IPS-20b (cell line): ENCODE data around the gene MREG.
A peak's percentile ranks its signal among the peaks of the same experiment; 100 is the strongest.
"Not testable (repeated sequence)": the region's sequence is repeated elsewhere in the genome, so short reads cannot be mapped to it uniquely, and the experiment has no call there.

Source experiments
- H3K27ac ChIP-seq: one replicate; pipeline ENCODE4 v1.5.1; 2013; ENCODE audit warnings: low read length
- H3K27me3 ChIP-seq: 2 replicates; pipeline ENCODE4 v1.6.1; 2013; ENCODE audit warnings: mild to moderate bottlenecking, low read length, inconsistent platforms; ENCODE audit not compliant: insufficient read depth
- H3K36me3 ChIP-seq: 2 replicates; pipeline ENCODE4 v1.6.1; 2013; ENCODE audit warnings: low read depth, mild to moderate bottlenecking, inconsistent platforms, low read length, moderate library complexity; ENCODE audit not compliant: insufficient read depth
- H3K4me1 ChIP-seq: 2 replicates; pipeline ENCODE4 v1.6.1; 2013; ENCODE audit warnings: mild to moderate bottlenecking, control low read depth, inconsistent platforms, low read length, moderate library complexity; ENCODE audit not compliant: insufficient read depth
- H3K4me3 ChIP-seq: 2 replicates; pipeline ENCODE4 v1.5.1; 2013; ENCODE audit warnings: mild to moderate bottlenecking, low read length, inconsistent platforms
- H3K9ac ChIP-seq: 2 replicates; pipeline ENCODE4 v1.6.1; 2013; ENCODE audit warnings: low read depth, mild to moderate bottlenecking, inconsistent platforms, low read length, moderate library complexity
- H3K9me3 ChIP-seq: 2 replicates; pipeline ENCODE4 v1.6.1; 2013; ENCODE audit warnings: mild to moderate bottlenecking, low read depth, low read length, inconsistent platforms; ENCODE audit not compliant: insufficient read depth

Gene MREG

GRCh38 chr2:215926992-215927391 lies 86.4 kb downstream of the MREG start:
- not testable (repeated sequence) for H3K4me1 ChIP-seq, H3K4me3 ChIP-seq, H3K36me3 ChIP-seq, H3K27ac ChIP-seq, H3K9ac ChIP-seq, H3K27me3 ChIP-seq, H3K9me3 ChIP-seq

GRCh38 chr2:215921895-215922294 lies 91.5 kb downstream of the MREG start:
- H3K9ac ChIP-seq, result peak overlapping the region; percentile 21; the same call in 1 of the 2 replicates
- H3K4me1 ChIP-seq, result peaks cover 29% of the 10 kb centered on the region
- 0 out of 2 replicates have a peak overlapping the region, but pooled peaks have one; percentile 4 for H3K4me3 ChIP-seq
- H3K9me3 ChIP-seq, result no peaks in the 10 kb centered on the region
- no peaks in the 10 kb centered on the region for H3K27me3 ChIP-seq
- no peaks in the 10 kb centered on the region for H3K36me3 ChIP-seq
- peak overlapping the region; percentile 54 for H3K27ac ChIP-seq

- Histone ChIP-seq H3K27ac (no peak overlapping the region), H3K36me3 (no peaks in the 10 kb centered on the region), H3K4me1 (peaks cover 29% of the 10 kb centered on the region), H3K4me3 (no peak overlapping the region), H3K27me3 (no peaks in the 10 kb centered on the region), H3K9me3 (no peaks in the 10 kb centered on the region), H3K9ac (no peak overlapping the region)
Measured at GRCh38 chr2:215920244-215921100, 92.9 kb downstream of the MREG start.

- no peaks in the 10 kb centered on the region for H3K36me3 ChIP-seq
- H3K9me3 ChIP-seq, result no peaks in the 10 kb centered on the region
- no peak overlapping the region for H3K4me3 ChIP-seq
- H3K27me3 ChIP-seq, result no peaks in the 10 kb centered on the region
- H3K9ac ChIP-seq, result peak overlapping the region; percentile 21; the same call in 1 of the 2 replicates
- no peak overlapping the region for H3K27ac ChIP-seq
- H3K4me1 ChIP-seq, result peaks cover 29% of the 10 kb centered on the region
Measured at GRCh38 chr2:215919624-215920243, 93.6 kb downstream of the MREG start.

- Histone ChIP-seq H3K36me3 (no peaks in the 10 kb centered on the region), H3K27me3 (no peaks in the 10 kb centered on the region), H3K9ac (peak overlapping the region; percentile 21; the same call in 1 of the 2 replicates), H3K4me3 (no peak overlapping the region), H3K9me3 (no peaks in the 10 kb centered on the region), H3K4me1 (peaks cover 29% of the 10 kb centered on the region), H3K27ac (no peak overlapping the region)
Measured at GRCh38 chr2:215918901-215919599, 94.3 kb downstream of the MREG start.

GRCh38 chr2:215917953-215918620 lies 95.3 kb downstream of the MREG start:
- H3K4me3 ChIP-seq, result no peak overlapping the region
- H3K9ac ChIP-seq, result no peak overlapping the region
- no peaks in the 10 kb centered on the region for H3K27me3 ChIP-seq

GRCh38 chr2:215915441-215915840 lies 97.9 kb downstream of the MREG start:
- no peak overlapping the region for H3K4me3 ChIP-seq

More at GRCh38 chr2:215917953-215918620, 95.3 kb downstream of the MREG start:
- H3K9me3 ChIP-seq, result no peaks in the 10 kb centered on the region
- H3K36me3 ChIP-seq, result no peaks in the 10 kb centered on the region
- H3K27ac ChIP-seq, result no peak overlapping the region
- peaks cover 29% of the 10 kb centered on the region for H3K4me1 ChIP-seq

GRCh38 chr2:215914777-215915165 lies 98.6 kb downstream of the MREG start:
- no peaks in the 10 kb centered on the region for H3K9me3 ChIP-seq
- no peak overlapping the region for H3K27ac ChIP-seq
- no peak overlapping the region for H3K9ac ChIP-seq
- H3K4me3 ChIP-seq, result no peak overlapping the region
- peaks cover 17% of the 10 kb centered on the region for H3K4me1 ChIP-seq
- H3K36me3 ChIP-seq, result no peaks in the 10 kb centered on the region
- no peaks in the 10 kb centered on the region for H3K27me3 ChIP-seq

More at GRCh38 chr2:215915441-215915840, 97.9 kb downstream of the MREG start:
- Histone ChIP-seq H3K9me3 (no peaks in the 10 kb centered on the region), H3K4me1 (peaks cover 21% of the 10 kb centered on the region), H3K9ac (no peak overlapping the region), H3K36me3 (no peaks in the 10 kb centered on the region), H3K27me3 (no peaks in the 10 kb centered on the region), H3K27ac (no peak overlapping the region)

GRCh38 chr2:215914054-215914776 lies 99.1 kb downstream of the MREG start:
- no peaks in the 10 kb centered on the region for H3K27me3 ChIP-seq
- no peak overlapping the region for H3K9ac ChIP-seq
- no peaks in the 10 kb centered on the region for H3K36me3 ChIP-seq
- H3K9me3 ChIP-seq, result no peaks in the 10 kb centered on the region
- H3K4me1 ChIP-seq, result peaks cover 12% of the 10 kb centered on the region
- H3K4me3 ChIP-seq, result no peak overlapping the region
- H3K27ac ChIP-seq, result no peak overlapping the region

- H3K4me1 ChIP-seq, result no peaks in the 10 kb centered on the region
- H3K4me3 ChIP-seq, result no peak overlapping the region
- H3K9ac ChIP-seq, result no peak overlapping the region
- H3K36me3 ChIP-seq, result no peaks in the 10 kb centered on the region
- no peaks in the 10 kb centered on the region for H3K27me3 ChIP-seq
- no peak overlapping the region for H3K27ac ChIP-seq
- no peaks in the 10 kb centered on the region for H3K9me3 ChIP-seq
Measured at GRCh38 chr2:215912299-215912842, 101.0 kb downstream of the MREG start.
